Measurements from ENCODE around the gene HP. TPM values are rescaled to one million over a fixed set of nuclear protein-coding genes. Genes with fewer than 3 reads are reported as not detected.

Gene HP
- total and polyA plus RNA-seq, 2 of the 4 experiments (the other 2 are of a cell fraction): not detected

DNA sequence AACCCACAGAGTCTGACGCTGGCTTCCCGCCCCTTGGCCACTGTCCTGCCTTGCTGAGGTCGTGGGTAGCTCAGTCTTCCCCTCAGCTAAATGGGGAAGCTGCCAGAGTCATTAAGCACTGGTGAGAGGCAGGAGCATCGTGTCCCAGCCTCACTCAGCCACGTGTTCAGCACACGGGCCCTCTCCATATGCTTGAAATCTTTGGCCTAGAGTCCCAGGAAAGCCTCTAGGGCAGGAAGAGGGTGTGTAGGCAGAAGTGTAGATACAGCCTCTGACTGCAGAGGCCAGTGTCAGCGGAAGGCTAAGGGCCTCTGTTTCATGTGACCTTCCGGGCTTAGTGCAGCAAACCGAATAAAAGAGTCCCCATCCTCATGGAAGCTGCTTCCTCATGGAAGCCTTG, 41.7 kb upstream of the HP start:
- Histone ChIP-seq H4K91ac (ENCODE audit: insufficient read depth, low read depth, low read length) (no peak overlapping the region), H2BK15ac (ENCODE audit: low read depth, low read length) (no peak overlapping the region), H3K9ac (ENCODE audit: low read depth, low read length) (no peak overlapping the region), H3K4me2 (ENCODE audit: low read depth, low read length) (no peak overlapping the region), H3K36me3 (ENCODE audit: control insufficient read depth, insufficient read depth, low read length) (peaks cover 2% of the 10 kb centered on the region), H2AK9ac (replicated peaks; ENCODE audit: low read depth, low read length, poor library complexity) (peak overlapping the region; percentile 26), H3K27ac (ENCODE audit: insufficient read depth, low read length) (no peak overlapping the region), H3K23ac (ENCODE audit: low read depth, low read length) (no peak overlapping the region), H3K9me1 (ENCODE audit: insufficient read depth, low read length) (no peaks in the 10 kb centered on the region), H2AFZ (replicated peaks; ENCODE audit: low read length, poor library complexity) (no peak overlapping the region), H4K8ac (ENCODE audit: low read depth in 2 of 2, low read length in 2 of 2) (no peak overlapping the region), H3K14ac (replicated peaks; ENCODE audit: low read depth, low read length) (no peak overlapping the region), H2BK20ac (ENCODE audit: low read depth, low read length) (no peak overlapping the region), H3K18ac (ENCODE audit: low read depth, low read length) (no peak overlapping the region), H3K56ac (ENCODE audit: extremely low read depth, insufficient read depth, low read length) (no peak overlapping the region), H3K4me3 (ENCODE audit: insufficient read depth, low read depth, low read length) (no peak overlapping the region), H2BK5ac (ENCODE audit: low read depth, low read length, poor library complexity, severe bottlenecking) (no peak overlapping the region), H3K4me1 (ENCODE audit: control insufficient read depth, insufficient read depth, low read length) (no peaks in the 10 kb centered on the region), H3K9me3 (ENCODE audit: control insufficient read depth, insufficient read depth, low read length) (no peaks in the 10 kb centered on the region), H4K5ac (ENCODE audit: low read depth, low read length) (no peak overlapping the region), H2AK5ac (ENCODE audit: low read depth, low read length) (no peak overlapping the region), H3K79me1 (ENCODE audit: low read depth in 1 of 2, low read length in 2 of 2) (peaks cover 8 to 9% of the 10 kb centered on the region in 2 experiments; a peak in 3 of 4 replicates), H3K27me3 (ENCODE audit: control insufficient read depth, insufficient read depth, low read length) (no peaks in the 10 kb centered on the region), H2BK120ac (ENCODE audit: low read depth, low read length) (no peak overlapping the region), H3K4ac (ENCODE audit: low read depth, low read length) (no peak overlapping the region), H4K20me1 (ENCODE audit: insufficient read depth, low read length) (no peaks in the 10 kb centered on the region)
- ChIA-PET POLR2A (ENCODE audit: unreplicated experiment) (no interaction called here), CTCF (no interaction called here)
- intact Hi-C loops (cut with micrococcal nuclease): no loop called here
- no TSS peak for BruUV-seq (replicated peaks)
- DNase-seq (no peak), ATAC-seq (ENCODE audit: low read depth) (no peak)
- dilution Hi-C loops (cut with HindIII; ENCODE audit: low sequenced_read_pairs, unreplicated experiment): no loop called here
- 76% methylated on average over 4 of the region's 9 CpGs; no CpG with 5 or more reads in 1 of the 2 experiments for WGBS, 2 experiments (ENCODE audit: extremely low coverage in 2 of 2, insufficient read length in 1 of 2)
- TF ChIP-seq CHD1 (IDR thresholded peaks at IDR 0.05; ENCODE audit: low read depth, low read length) (no peak), MXI1 (IDR thresholded peaks at IDR 0.05; ENCODE audit: borderline replicate concordance, low read depth, low read length) (no peak), BHLHE40 (IDR thresholded peaks at IDR 0.05; ENCODE audit: low read depth, low read length) (no peak), RFX5 (IDR thresholded peaks at IDR 0.05; ENCODE audit: low read depth, low read length) (no peak), RAD21 (IDR thresholded peaks at IDR 0.05; ENCODE audit: low read length) (no peak), CEBPB (IDR thresholded peaks at IDR 0.05; ENCODE audit: low read depth, low read length) (no peak), FOS (IDR thresholded peaks at IDR 0.05; ENCODE audit: low read depth, low read length) (no peak)
- in situ Hi-C loops (cut with MboI; ENCODE audit: low sequenced_read_pairs): no loop called here

All from IMR-90 (cell line).